IPS DF 6.9 (cell line): ENCODE measurements around the gene EIF4E2.

Source experiments
- DNase-seq: peaks from one replicate; pipeline ENCODE4 v3.0.0-alpha.2; 2013; ENCODE audit warnings: low read depth, low spot score
- H3K27ac ChIP-seq: one replicate; pipeline ENCODE4 v1.5.1; 2013; ENCODE audit warnings: low read length, control low read depth
- H3K27me3 ChIP-seq: 2 replicates; pipeline ENCODE4 v1.6.1; 2013; ENCODE audit warnings: mild to moderate bottlenecking, low read length; ENCODE audit not compliant: control insufficient read depth, insufficient read depth
- H3K36me3 ChIP-seq: 2 replicates; pipeline ENCODE4 v1.6.1; 2013; ENCODE audit warnings: low read length; ENCODE audit not compliant: control insufficient read depth, insufficient read depth
- H3K4me1 ChIP-seq: 2 replicates; pipeline ENCODE4 v1.6.1; 2013; ENCODE audit warnings: low read length; ENCODE audit not compliant: control insufficient read depth, insufficient read depth
- H3K4me3 ChIP-seq: 2 replicates; pipeline ENCODE4 v1.5.1; 2013; ENCODE audit warnings: mild to moderate bottlenecking, low read length
- H3K9me3 ChIP-seq: 2 replicates; pipeline ENCODE4 v1.6.1; 2013; ENCODE audit warnings: low read length, inconsistent platforms; ENCODE audit not compliant: control insufficient read depth, insufficient read depth
- WGBS: extraction: QIAGEN DNeasy Blood & Tissue Kit; methylation state at CpG from one replicate; pipeline ENCODE4 v1.1.7; 2013; ENCODE audit warnings: mixed read lengths, missing lambda C conversion rate; ENCODE audit not compliant: insufficient read length, insufficient coverage; 5-methylcytosine and 5-hydroxymethylcytosine counted together

The EIF4E2 gene

DNA sequence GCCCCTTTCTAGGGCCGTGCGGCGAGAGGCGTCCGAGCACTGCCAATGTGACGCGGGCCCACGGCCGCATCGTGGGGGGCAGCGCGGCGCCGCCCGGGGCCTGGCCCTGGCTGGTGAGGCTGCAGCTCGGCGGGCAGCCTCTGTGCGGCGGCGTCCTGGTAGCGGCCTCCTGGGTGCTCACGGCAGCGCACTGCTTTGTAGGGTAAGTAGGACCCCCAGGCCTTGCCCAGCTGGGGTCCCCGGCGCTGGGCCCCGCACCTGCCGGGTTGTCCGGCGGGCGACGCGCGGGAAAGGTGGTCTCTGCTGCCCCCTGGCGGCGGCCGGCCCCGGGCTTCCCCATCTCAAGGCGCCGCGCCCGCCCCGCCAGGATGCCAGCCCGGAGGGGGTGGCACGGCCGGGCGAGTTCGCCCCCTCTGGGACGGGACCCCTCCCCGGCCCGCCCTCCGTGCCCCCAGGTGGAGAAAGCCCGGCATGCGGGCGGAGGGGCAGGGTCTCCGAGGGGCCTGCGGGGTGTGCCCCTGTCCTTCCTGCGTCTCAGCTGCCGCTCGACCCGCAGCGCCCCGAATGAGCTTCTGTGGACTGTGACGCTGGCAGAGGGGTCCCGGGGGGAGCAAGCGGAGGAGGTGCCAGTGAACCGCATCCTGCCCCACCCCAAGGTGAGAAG lies 28.4 kb upstream of the EIF4E2 start:
- no peaks in the 10 kb centered on the region for H3K9me3 ChIP-seq
- WGBS: no CpG with 5 or more reads among the region's 66 CpGs
- H3K36me3 ChIP-seq: no peaks in the 10 kb centered on the region
- peak overlapping the region; percentile 12; the same call in 1 of the 2 replicates for H3K4me3 ChIP-seq
- DNase-seq: no peak
- no peak overlapping the region for H3K27ac ChIP-seq
- H3K4me1 ChIP-seq: peaks cover 6% of the 10 kb centered on the region; the same call in 1 of the 2 replicates
- peaks cover 16% of the 10 kb centered on the region for H3K27me3 ChIP-seq

DNA sequence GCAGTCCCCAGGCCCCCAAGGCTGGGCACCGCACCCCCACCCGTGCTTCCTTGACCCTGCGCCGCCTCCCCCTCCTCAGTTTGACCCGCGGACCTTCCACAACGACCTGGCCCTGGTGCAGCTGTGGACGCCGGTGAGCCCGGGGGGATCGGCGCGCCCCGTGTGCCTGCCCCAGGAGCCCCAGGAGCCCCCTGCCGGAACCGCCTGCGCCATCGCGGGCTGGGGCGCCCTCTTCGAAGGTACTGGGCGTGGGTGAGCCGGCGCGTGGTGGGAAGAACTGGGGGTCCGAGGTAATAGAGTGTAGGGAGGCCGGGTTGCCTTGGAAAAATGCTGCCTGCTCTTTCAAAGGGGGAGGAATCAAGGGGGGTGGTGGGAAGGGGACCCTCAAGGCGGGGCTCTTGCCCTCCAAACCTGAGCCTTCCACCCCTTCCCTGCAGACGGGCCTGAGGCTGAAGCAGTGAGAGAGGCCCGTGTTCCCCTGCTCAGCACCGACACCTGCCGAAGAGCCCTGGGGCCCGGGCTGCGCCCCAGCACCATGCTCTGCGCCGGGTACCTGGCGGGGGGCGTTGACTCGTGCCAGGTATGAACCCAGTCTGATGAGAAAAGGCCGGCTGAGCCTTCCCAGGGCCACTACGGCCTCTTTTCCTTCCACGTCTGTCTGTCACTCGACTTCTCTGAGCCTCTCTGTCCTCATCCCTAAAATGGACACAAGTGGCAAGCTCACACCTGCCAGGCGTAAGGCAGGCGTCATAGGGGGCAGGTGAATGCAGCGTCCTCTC lies 27.7 kb upstream of the EIF4E2 start:
- Histone ChIP-seq H3K36me3 (no peaks in the 10 kb centered on the region), H3K27me3 (peaks cover 16% of the 10 kb centered on the region), H3K9me3 (no peaks in the 10 kb centered on the region), H3K27ac (no peak overlapping the region), H3K4me1 (peaks cover 6% of the 10 kb centered on the region; the same call in 1 of the 2 replicates), H3K4me3 (no peak overlapping the region; the same call in 1 of the 2 replicates)
- no CpG with 5 or more reads among the region's 46 CpGs for WGBS
- DNase-seq: no peak

- peaks cover 16% of the 10 kb centered on the region for H3K27me3 ChIP-seq
- peak overlapping the region; percentile 33; the same call in 1 of the 2 replicates for H3K4me3 ChIP-seq
- H3K4me1 ChIP-seq: peaks cover 6% of the 10 kb centered on the region; the same call in 1 of the 2 replicates
- no peaks in the 10 kb centered on the region for H3K9me3 ChIP-seq
- no peak for DNase-seq
- no CpG with 5 or more reads among the region's 16 CpGs for WGBS
- no peaks in the 10 kb centered on the region for H3K36me3 ChIP-seq
- H3K27ac ChIP-seq: no peak overlapping the region
Measured at GRCh38 chr2:232523402-232523681, 27.1 kb upstream of the EIF4E2 start.

DNA sequence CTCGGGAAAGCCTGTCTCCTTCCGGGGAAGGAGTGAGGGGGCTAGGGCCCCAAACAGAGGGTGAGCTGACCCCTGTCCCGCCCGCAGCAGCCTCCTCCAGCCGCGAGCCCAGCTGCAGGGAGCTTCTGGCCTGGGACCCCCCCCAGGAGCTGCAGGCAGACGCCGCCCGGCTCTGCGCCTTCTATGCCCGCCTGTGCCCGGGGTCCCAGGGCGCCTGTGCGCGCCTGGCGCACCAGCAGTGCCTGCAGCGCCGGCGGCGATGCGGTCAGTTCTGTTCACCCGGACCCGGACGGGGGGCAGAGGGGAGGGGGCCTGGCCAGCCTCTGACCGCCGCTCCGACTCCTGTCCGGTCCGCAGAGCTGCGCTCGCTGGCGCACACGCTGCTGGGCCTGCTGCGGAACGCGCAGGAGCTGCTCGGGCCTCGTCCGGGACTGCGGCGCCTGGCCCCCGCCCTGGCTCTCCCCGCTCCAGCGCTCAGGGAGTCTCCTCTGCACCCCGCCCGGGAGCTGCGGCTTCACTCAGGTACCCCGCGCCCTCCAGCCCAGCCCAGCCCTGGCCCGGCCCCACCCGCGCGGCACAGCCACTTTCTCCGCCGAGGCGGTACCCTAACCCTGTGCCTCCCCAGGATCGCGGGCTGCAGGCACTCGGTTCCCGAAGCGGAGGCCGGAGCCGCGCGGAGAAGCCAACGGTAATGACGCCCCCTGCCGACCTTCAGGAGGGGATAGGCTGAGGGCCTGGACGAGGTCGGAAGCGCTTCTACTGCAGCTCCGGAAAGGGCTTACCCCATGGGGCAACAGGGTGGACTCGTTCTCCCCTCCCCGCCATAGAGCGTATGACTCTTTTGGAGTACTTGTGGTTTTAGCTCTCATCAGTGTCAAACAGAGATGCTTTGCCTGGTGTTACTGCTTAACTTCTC lies 26.5 kb upstream of the EIF4E2 start:
- peaks cover 16% of the 10 kb centered on the region for H3K27me3 ChIP-seq
- H3K4me3 ChIP-seq: peak overlapping the region; percentile 33; the same call in 1 of the 2 replicates
- peaks cover 6% of the 10 kb centered on the region; the same call in 1 of the 2 replicates for H3K4me1 ChIP-seq
- H3K36me3 ChIP-seq: no peaks in the 10 kb centered on the region
- no peak overlapping the region for H3K27ac ChIP-seq
- no CpG with 5 or more reads among the region's 75 CpGs for WGBS
- no peaks in the 10 kb centered on the region for H3K9me3 ChIP-seq
- no peak for DNase-seq

- Histone ChIP-seq H3K9me3 (no peaks in the 10 kb centered on the region), H3K27me3 (peaks cover 16% of the 10 kb centered on the region), H3K27ac (no peak overlapping the region), H3K4me3 (no peak overlapping the region), H3K4me1 (peaks cover 6% of the 10 kb centered on the region; the same call in 1 of the 2 replicates), H3K36me3 (no peaks in the 10 kb centered on the region)
- DNase-seq: no peak
- no CpG with 5 or more reads among the region's 6 CpGs for WGBS
Measured at GRCh38 chr2:232524771-232525170, 25.7 kb upstream of the EIF4E2 start.

DNA sequence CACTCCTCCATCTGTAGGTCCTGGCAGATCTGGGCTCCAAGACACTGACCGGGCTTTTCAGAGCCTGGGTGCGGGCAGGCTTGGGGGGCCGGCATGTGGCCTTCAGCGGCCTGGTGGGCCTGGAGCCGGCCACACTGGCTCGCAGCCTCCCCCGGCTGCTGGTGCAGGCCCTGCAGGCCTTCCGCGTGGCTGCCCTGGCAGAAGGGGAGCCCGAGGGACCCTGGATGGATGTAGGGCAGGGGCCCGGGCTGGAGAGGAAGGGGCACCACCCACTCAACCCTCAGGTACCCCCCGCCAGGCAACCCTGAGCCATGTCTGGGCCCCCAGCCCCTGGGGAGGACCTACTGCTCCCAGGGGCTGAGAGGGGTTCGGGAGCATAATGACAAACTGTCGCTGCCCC lies 25.3 kb upstream of the EIF4E2 start:
- Histone ChIP-seq H3K9me3 (no peaks in the 10 kb centered on the region), H3K4me3 (no peak overlapping the region), H3K4me1 (peaks cover 7% of the 10 kb centered on the region; the same call in 1 of the 2 replicates), H3K27me3 (peaks cover 16% of the 10 kb centered on the region), H3K36me3 (no peaks in the 10 kb centered on the region), H3K27ac (no peak overlapping the region)
- WGBS: no CpG with 5 or more reads among the region's 14 CpGs
- DNase-seq: no peak

DNA sequence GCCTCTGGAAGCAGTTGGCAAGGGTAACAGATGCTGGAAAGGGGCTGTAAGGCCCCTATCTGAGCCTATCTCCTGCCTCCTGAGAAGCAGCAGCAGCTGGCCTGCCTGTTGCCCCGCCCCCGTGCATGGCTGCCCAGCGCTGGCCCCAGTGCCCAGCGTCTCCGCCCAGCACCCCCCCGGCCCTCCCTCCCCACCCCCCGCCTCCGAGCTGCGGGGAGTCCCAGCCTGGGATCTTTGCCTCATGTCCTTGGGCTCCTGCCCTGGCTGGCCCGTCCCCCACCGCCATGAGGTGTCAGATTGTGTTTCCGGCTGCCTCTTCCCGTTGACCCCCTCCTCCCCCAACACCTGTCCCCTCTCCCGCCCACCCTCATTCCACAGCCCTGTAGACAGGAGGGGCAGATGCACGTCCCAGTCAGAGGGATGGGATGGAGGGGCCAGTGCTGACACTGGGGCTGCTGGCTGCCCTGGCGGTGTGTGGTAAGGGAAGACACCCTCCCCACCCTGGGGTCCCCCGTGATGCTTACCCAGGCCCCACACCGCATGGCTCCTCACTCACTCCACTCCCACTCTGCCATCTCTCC lies 24.6 kb upstream of the EIF4E2 start, which contains the start of gene CHRND:
CHRND (plus strand) TSS at position 370 of the 581 bp plus-strand sequence; CDS start at position 426, 56 bp downstream.
- H3K27me3 ChIP-seq: peaks cover 16% of the 10 kb centered on the region
- H3K36me3 ChIP-seq: no peaks in the 10 kb centered on the region
- WGBS: no CpG with 5 or more reads among the region's 18 CpGs
- H3K4me1 ChIP-seq: peaks cover 7% of the 10 kb centered on the region; the same call in 1 of the 2 replicates
- H3K27ac ChIP-seq: no peak within 1 kb of the TSS
- H3K9me3 ChIP-seq: no peaks in the 10 kb centered on the region
- DNase-seq: no peak
- no peak within 1 kb of the TSS for H3K4me3 ChIP-seq

DNA sequence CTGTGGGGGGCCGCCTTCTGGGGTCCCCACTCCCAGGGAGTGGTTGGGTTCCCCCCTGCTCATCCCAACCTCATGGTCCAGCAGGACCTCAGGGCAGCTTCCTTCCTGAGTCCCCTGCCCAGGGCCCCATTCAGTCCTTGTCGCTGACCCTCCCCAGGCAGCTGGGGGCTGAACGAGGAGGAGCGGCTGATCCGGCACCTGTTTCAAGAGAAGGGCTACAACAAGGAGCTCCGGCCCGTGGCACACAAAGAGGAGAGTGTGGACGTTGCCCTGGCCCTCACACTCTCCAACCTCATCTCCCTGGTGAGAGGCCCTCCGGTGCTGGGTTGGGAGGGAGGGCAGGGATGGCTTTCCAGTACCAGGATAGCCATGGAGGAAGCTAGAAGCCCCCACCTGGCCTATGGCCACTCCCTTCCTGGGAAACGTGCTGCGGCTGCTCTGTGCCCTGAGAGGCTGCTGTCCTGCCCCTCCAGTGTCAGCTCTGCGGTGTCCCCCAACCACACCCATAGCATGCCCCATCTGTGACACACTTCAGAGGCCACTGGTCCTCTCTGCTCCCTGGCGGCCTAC lies 24.0 kb upstream of the EIF4E2 start:
- H3K4me1 ChIP-seq: peaks cover 7% of the 10 kb centered on the region; the same call in 1 of the 2 replicates
- H3K4me3 ChIP-seq: no peak overlapping the region
- H3K27me3 ChIP-seq: peaks cover 16% of the 10 kb centered on the region

GRCh38 chr2:232527905-232528470 lies 22.5 kb upstream of the EIF4E2 start:
- H3K9me3 ChIP-seq: no peaks in the 10 kb centered on the region
- peaks cover 4% of the 10 kb centered on the region; the same call in 1 of the 2 replicates for H3K4me1 ChIP-seq
- H3K36me3 ChIP-seq: no peaks in the 10 kb centered on the region
- peaks cover 9% of the 10 kb centered on the region for H3K27me3 ChIP-seq
- H3K4me3 ChIP-seq: no peak overlapping the region
- no CpG with 5 or more reads among the region's 6 CpGs for WGBS
- no peak for DNase-seq
- H3K27ac ChIP-seq: no peak overlapping the region

More for the DNA sequence above, 24.0 kb upstream of the EIF4E2 start:
- WGBS: no CpG with 5 or more reads among the region's 13 CpGs
- Histone ChIP-seq H3K27ac (no peak overlapping the region), H3K9me3 (no peaks in the 10 kb centered on the region), H3K36me3 (no peaks in the 10 kb centered on the region)
- DNase-seq: no peak
